Measurements from ENCODE around the gene MGAT4C.

The MGAT4C gene

DNA sequence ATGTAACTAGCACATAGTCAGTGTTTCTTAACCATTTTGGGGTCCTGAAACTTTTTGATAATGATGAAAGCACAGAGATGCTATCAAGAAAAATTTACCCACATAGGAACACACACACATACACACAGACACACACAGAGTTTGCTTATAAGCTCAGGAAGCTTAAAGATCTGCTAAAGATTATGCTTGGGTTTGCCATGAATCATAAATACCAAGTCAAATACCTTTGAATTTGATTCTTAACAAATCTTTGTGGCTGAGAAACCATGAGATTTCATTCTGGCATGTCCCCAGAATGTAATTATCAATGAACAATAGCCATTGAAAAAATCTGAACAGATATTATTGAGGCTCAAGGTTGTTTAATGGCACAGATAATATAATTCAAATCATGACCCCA is 292.9 kb downstream of the MGAT4C start:
- DNase-seq: no peak

- DNase-seq: no peak
These were observed 300.1 kb downstream of the MGAT4C start for GRCh38 chr12:85956081-85956480.

GRCh38 chr12:85955127-85955526 is 301.1 kb downstream of the MGAT4C start:
- no peak for DNase-seq

- no peak for DNase-seq
These were observed 304.4 kb downstream of the MGAT4C start for GRCh38 chr12:85951823-85952222.

GRCh38 chr12:85949253-85949652 is 306.9 kb downstream of the MGAT4C start:
- DNase-seq: no peak

GRCh38 chr12:85948340-85948739 is 307.9 kb downstream of the MGAT4C start:
- no peak for DNase-seq

- no peak for DNase-seq
These were observed 308.9 kb downstream of the MGAT4C start for GRCh38 chr12:85947286-85947685.

GRCh38 chr12:85946375-85946774 is 309.8 kb downstream of the MGAT4C start:
- DNase-seq: no peak

- DNase-seq: no peak
These were observed 329.0 kb downstream of the MGAT4C start for GRCh38 chr12:85927166-85927565.

- DNase-seq: no peak
These were observed 332.3 kb downstream of the MGAT4C start for GRCh38 chr12:85923767-85924331.

GRCh38 chr12:85920324-85920947 is 335.8 kb downstream of the MGAT4C start:
- DNase-seq: peak in 1 of 5 donors; percentile 6
